Amniotic epithelial cell (primary cell): ENCODE measurements around the gene COMT.

Experiments used
- DNase-seq: peaks from one replicate; pipeline ENCODE4 v3.0.0-alpha.2; 2010; ENCODE audit warnings: low read depth

The COMT gene

DNA sequence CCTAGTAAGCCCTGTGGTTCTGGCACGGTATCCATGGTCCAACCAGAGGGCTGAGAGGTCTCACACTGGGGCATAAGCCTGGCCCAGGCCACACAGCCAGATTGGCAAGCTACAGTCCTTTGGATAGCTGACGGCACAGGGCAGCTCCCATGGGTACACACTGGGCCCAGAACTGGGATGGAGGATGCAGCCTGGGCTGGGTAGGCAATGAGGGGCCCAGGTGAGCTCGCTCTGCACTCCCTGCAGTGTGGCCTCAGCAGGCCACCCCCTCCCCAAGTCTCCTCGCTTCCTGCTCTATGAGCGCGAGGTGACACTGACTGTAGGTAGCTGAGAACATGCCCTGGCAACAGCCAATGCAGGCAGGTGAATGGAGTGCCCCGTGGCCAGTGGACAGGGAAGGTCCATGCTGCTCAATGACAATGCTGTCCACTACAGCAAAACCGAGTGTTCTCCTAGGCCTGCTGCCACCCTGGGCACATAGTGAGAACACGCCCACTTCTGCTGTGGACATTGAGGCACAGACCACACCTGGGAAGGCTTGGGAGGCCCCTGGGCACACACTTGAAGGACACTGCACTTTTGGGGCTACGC lies 71.3 kb downstream of the COMT start:
- DNase-seq: no peak

GRCh38 chr22:20013382-20013871 lies 71.9 kb downstream of the COMT start:
- peak; percentile 36 for DNase-seq

- no peak for DNase-seq
Observed at GRCh38 chr22:20014526-20015186, 73.1 kb downstream of the COMT start.

DNA sequence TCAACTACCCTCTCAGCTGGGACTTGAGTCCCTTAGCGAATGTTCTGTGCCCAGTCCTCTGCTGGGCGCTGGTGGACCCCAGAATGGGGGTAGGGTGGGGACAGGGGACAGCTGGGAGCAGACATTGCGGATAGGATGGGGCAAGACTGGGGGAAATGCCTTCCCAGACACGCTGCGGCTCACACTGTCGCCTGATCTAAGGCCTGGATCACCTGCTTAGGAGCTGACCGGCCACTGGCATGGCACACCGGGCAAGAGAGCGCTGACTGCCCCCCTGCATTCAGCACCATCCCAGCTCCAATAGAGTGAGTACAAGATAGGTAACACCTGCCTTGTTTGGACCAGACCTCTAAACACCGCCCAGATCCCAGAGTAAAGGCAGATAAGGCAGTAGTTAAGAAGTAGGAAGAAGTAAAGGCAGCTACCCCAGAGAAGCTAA lies 73.6 kb downstream of the COMT start:
- no peak for DNase-seq

- DNase-seq: no peak
Observed at GRCh38 chr22:20015971-20016733, 74.6 kb downstream of the COMT start.

- DNase-seq: peak; percentile 76
Observed at GRCh38 chr22:20016734-20017621, 75.4 kb downstream of the COMT start, which contains the start of gene ARVCF. ARVCF (minus strand) TSS chr22:20016823; CDS start chr22:19990794, 26,029 bp downstream.

DNA sequence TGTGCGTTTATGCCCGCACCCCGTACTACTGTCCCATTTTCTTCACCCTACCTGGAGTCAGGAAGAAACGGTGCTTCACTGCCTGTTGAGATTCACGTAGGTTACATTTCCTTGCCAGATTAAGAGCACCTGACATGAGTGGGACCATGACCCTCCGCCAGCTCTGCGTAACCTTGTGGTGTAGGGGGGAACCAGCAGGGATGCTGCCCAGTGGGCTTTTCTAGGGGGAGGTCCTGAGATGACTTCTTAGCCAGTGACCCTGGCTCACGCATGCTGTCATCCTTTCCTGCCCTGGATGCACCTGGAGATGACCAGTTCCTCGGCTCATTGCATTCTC lies 76.0 kb downstream of the COMT start:
- DNase-seq: no peak

DNA sequence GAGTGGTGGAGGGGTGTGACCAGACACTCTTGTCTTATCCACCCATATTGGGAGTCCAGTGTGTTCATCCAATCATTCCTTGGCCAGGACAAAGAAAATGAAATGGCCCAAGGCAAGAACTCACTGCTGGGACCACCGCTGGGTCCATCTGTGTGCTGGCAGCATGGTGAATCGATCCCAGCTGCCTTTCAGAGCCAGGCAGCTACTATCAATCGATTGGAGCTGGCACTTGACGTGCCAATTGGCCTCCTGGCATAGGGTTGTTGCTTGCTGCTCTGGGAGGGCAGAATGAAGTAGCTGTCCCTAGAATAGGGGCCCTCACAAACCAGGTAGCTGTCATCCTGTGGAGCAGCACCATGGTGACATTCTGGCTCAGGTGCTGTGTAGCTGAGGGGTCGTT lies 76.4 kb downstream of the COMT start:
- no peak for DNase-seq
